GM21619 (cell line): ENCODE results near the gene SLC38A6.

Experiments used
- ATAC-seq: cut with Tn5 transposase; IDR thresholded peaks from one replicate; pipeline ENCODE4 v1.9.1; 2021; ENCODE audit not compliant: unreplicated experiment

The SLC38A6 gene

GRCh38 chr14:60980811-60981632, at the start of gene SLC38A6, which contains the start of gene TRMT5:
Gene SLC38A6, plus strand, starts transcription at chr14:60981245. Its CDS starts 33 bp downstream, at chr14:60981278.
Gene TRMT5, minus strand, starts transcription at chr14:60981079. Its CDS starts 106 bp downstream, at chr14:60980973.
- peak; percentile 85 for ATAC-seq

- no peak for ATAC-seq
These were observed 47.0 kb upstream of the SLC38A6 start for GRCh38 chr14:60933920-60934655.

- no peak for ATAC-seq
These were observed 45.7 kb upstream of the SLC38A6 start for GRCh38 chr14:60935319-60935718.

- ATAC-seq = no peak
These were observed 37.4 kb upstream of the SLC38A6 start for GRCh38 chr14:60943637-60944032.

DNA sequence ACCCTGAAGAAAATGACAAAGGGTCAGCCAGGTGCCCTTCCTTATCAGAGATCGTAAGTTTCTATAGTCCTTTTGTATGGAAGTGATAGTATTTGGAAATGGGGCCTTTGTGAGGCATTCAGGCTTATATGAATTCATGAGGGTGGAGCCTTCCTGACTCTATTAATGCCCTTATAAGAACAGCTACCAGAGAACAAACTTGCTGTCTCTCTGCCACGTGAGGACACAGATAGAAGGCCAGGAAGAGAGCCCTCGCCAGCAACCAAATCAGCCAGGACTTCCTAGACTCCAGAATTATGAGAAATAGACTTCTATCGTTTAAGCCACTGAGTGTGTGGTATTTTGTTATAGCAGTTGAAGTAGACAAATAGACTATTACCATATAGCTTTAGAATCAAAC, 36.8 kb upstream of the SLC38A6 start:
- no peak for ATAC-seq

DNA sequence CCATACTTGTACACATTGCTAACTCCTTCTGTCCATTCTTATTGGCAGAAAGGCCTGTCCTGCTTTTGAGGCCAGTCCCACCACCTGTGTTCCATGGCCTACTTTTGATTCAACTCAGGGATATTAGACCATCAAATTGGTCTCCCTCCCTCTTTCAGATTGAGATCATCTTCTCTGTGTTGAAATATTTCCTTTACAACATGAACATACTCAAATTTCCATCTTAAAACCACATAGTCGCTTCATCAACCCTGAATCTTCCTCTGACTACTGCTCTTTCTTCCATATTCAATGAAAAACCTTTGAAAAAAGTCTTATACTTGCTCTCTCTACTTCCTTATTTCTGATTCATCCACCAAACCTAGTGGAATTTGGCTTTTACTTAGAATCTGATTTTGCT, 35.1 kb upstream of the SLC38A6 start:
- ATAC-seq = no peak

DNA sequence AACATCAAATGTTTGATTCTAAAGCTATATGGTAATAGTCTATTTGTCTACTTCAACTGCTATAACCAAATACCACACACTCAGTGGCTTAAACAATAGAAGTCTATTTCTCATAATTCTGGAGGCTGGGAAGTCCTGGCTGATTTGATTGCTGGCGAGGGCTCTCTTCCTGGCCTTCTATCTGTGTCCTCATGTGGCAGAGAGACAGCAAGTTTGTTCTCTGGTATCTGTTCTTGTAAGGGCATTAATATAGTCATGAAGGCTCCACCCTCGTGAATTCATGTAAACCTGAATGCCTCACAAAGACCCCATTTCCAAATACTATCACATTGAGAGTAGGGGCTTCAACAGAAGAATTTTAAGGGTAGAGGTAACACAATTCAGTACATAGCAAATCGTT, 34.3 kb upstream of the SLC38A6 start:
- no peak for ATAC-seq

GRCh38 chr14:60951776-60952435, 29.1 kb upstream of the SLC38A6 start:
- ATAC-seq = no peak

- ATAC-seq = no peak
These were observed 24.8 kb upstream of the SLC38A6 start for GRCh38 chr14:60956202-60956601.

DNA sequence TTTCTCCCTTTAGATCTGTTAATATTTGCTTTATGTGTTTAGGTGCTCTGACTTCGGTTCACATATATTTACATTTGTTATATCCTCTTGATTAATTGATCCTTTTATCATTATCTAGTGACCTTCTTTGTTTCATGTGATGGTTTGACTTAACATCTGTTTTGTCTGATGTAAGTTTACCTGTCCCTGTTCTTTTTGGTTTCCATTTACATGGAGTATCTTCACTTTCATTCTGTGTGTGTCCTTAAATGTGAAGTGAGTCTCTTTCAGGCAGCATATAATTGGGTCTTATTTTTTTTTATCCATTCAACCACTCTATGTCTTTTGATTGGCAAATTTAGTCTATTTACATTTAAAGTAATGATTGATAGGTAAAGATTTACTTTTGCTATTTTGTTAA, 24.4 kb upstream of the SLC38A6 start:
- ATAC-seq = no peak

DNA sequence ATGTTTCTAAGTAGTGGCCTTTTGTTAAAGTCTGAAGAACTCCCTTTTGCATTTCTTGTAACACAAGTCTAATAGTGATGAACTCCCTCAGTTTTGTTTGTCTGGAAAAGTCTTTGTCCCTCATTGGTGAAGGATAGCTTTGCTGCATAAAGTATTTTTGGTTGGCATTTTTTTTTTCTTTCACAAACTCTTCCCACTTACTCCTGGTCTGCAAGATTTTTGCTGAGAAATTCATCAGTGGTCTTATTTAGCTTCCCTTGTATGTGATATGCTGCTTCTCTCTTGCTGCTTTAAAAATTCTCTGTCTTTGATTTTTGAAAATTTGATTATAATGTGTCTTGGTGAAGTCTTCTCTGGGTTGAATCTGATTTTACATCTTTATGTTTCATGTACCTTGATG, 22.9 kb upstream of the SLC38A6 start:
- no peak for ATAC-seq

- no peak for ATAC-seq
These were observed 17.3 kb upstream of the SLC38A6 start for GRCh38 chr14:60963761-60964160.

GRCh38 chr14:60964904-60965303, 16.1 kb upstream of the SLC38A6 start:
- ATAC-seq = no peak

- no peak for ATAC-seq
These were observed 15.6 kb upstream of the SLC38A6 start for GRCh38 chr14:60965402-60965801.

DNA sequence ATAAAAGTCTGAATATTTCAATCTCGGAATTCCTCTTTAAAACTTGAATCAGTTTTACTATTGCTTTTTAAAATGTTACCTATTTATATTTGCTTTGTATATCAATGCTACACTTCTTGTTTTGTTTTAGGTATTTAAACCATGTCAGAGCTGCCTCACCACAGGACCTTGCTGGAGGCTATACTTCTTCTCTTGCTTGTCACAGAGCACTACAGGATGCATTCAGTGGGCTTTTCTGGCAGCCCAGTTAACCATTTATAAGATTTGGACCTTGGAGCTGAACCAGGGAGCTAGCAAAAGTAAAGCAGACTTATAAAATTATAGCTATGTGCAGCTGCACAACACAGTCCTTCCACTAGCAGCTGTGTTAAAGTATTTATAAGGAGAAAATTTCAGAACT, 12.9 kb upstream of the SLC38A6 start:
- ATAC-seq = no peak

GRCh38 chr14:60968671-60969070, 12.4 kb upstream of the SLC38A6 start:
- ATAC-seq = no peak

DNA sequence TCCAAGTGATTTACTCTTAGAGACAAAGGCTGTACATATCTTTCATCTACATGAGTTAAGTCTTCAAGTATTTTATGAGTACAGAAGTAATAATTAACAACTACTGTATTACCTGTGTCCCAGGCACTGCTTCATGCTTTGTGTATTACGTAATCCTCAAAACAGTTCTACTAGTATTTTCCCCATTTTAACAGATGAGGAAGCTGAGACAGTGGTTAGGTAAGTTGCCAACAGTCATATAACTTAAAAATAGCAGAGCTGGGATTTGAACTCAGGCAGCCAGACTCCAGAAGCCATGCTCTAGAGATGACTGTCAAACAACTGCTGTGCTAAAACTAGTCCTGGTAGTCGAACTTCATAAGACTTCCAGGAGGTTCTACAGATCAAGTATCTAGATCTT, 10.9 kb upstream of the SLC38A6 start:
- ATAC-seq = no peak

- ATAC-seq = no peak
These were observed 9.8 kb upstream of the SLC38A6 start for GRCh38 chr14:60971271-60971670.

- ATAC-seq = no peak
These were observed 8.8 kb upstream of the SLC38A6 start for GRCh38 chr14:60972295-60972694.

- ATAC-seq = no peak
These were observed 8.0 kb upstream of the SLC38A6 start for GRCh38 chr14:60973070-60973469.

- ATAC-seq = no peak
These were observed 6.9 kb upstream of the SLC38A6 start for GRCh38 chr14:60974090-60974651.
